K562 (cell line): ENCODE results near the gene ZNF665. TPM values are rescaled to one million over a fixed set of nuclear protein-coding genes. Genes with fewer than 3 reads are reported as not detected.

Source experiments
- CEBPB ChIP-seq: fragments of 450-650 bp; IDR thresholded peaks from 2 replicates; pipeline ENCODE4 v1.6.1; 2016; ENCODE audit warnings: missing genetic modification characterization, missing compliant biosample characterization
- DNMT1 ChIP-seq: fragments of 450-650 bp; IDR thresholded peaks from 2 replicates; pipeline ENCODE4 v1.6.1; 2016; ENCODE audit warnings: antibody characterized with exemption, mild to moderate bottlenecking
- E2F4 ChIP-seq: sonication (generic); formaldehyde crosslinking; IDR thresholded peaks from 2 replicates; pipeline ENCODE4 v1.8.0; 2022; ENCODE audit warnings: mild to moderate bottlenecking, low read depth, missing genetic modification reagents
- E2F6 ChIP-seq, 2 experiments: IDR thresholded peaks; 2 replicates each; pipeline ENCODE4 v1.6.1; 2011; ENCODE audit warnings: borderline replicate concordance in 1 of 2, control low read depth in 1 of 2, low read depth in 1 of 2, low read length in 1 of 2, mild to moderate bottlenecking in 1 of 2, mixed read lengths in 1 of 2, moderate library complexity in 1 of 2; ENCODE audit not compliant: insufficient read depth in 1 of 2, insufficient read length in 1 of 2, poor library complexity in 1 of 2, severe bottlenecking in 1 of 2; ENCODE audit errors: extremely low read depth in 1 of 2
- IRF1 ChIP-seq: sonication (generic); formaldehyde crosslinking; IDR thresholded peaks from 2 replicates; pipeline ENCODE4 v1.8.0; 2022; ENCODE audit warnings: missing genetic modification reagents, mild to moderate bottlenecking, borderline replicate concordance
- MAZ ChIP-seq, 2 experiments: fragments of 450-650 bp in 1 of 2; sonication (generic) in 1 of 2; formaldehyde crosslinking; IDR thresholded peaks in 1 of 2; conservative IDR thresholded peaks in 1 of 2; 2 replicates each; pipeline versions ENCODE4 v1.4.0 to v1.5.0; 2020; ENCODE audit warnings: mild to moderate bottlenecking in 1 of 2, missing genetic modification reagents in 1 of 2
- MCM3 ChIP-seq: fragments of 450-650 bp; IDR thresholded peaks from 2 replicates; pipeline ENCODE4 v1.6.1; 2016
- NONO ChIP-seq, 2 experiments: fragments of 200-400 bp in 1 of 2; fragments of 450-650 bp in 1 of 2; formaldehyde crosslinking in 1 of 2; IDR thresholded peaks; 2 replicates each; pipeline ENCODE4 v1.6.1; 2017; ENCODE audit warnings: low read depth in 2 of 2, mild to moderate bottlenecking in 2 of 2, moderate library complexity in 2 of 2, low read length in 1 of 2
- NR2C1 ChIP-seq, 2 experiments: fragments of 450-650 bp; IDR thresholded peaks; 2 replicates each; pipeline ENCODE4 v1.6.1; 2017; ENCODE audit warnings: mild to moderate bottlenecking in 2 of 2, antibody characterized with exemption in 1 of 2, inconsistent platforms in 1 of 2, missing compliant biosample characterization in 1 of 2, missing genetic modification characterization in 1 of 2
- PHB ChIP-seq: fragments of 250-450 bp; sonication (Bioruptor Pico); IDR thresholded peaks from 2 replicates; pipeline ENCODE4 v1.5.0; 2021
- POLR2G ChIP-seq: fragments of 200-400 bp; formaldehyde crosslinking; IDR thresholded peaks from 2 replicates; pipeline ENCODE4 v1.6.1; 2017; ENCODE audit warnings: low read depth, mild to moderate bottlenecking, antibody characterized with exemption, low read length, moderate library complexity
- RB1 ChIP-seq: fragments of 450-650 bp; IDR thresholded peaks from 2 replicates; pipeline ENCODE4 v1.6.1; 2017; ENCODE audit warnings: low read depth, mild to moderate bottlenecking
- SAFB ChIP-seq: fragments of 200-400 bp; formaldehyde crosslinking; IDR thresholded peaks from 2 replicates; pipeline ENCODE4 v1.6.1; 2017; ENCODE audit warnings: low read depth, low read length, borderline replicate concordance
- SMARCA5 ChIP-seq: fragments of 450-650 bp; IDR thresholded peaks from 2 replicates; pipeline ENCODE4 v1.6.1; 2016
- SNIP1 ChIP-seq: fragments of 450-650 bp; IDR thresholded peaks from 2 replicates; pipeline ENCODE4 v1.7.1; 2017; ENCODE audit warnings: low read depth, mild to moderate bottlenecking
- SNRNP70 ChIP-seq: fragments of 200-400 bp; formaldehyde crosslinking; optimal IDR thresholded peaks from 2 replicates; pipeline ENCODE3; 2017; ENCODE audit warnings: low read depth, low read length
- SREBF1 ChIP-seq: fragments of 150-350 bp; IDR thresholded peaks from 2 replicates; pipeline ENCODE4 v1.6.1; 2014; ENCODE audit warnings: antibody characterized with exemption, low read depth, low read length, borderline replicate concordance
- SREBF2 ChIP-seq: sonication (generic); formaldehyde crosslinking; IDR thresholded peaks from 2 replicates; pipeline ENCODE4 v1.4.0; 2020; ENCODE audit warnings: mild to moderate bottlenecking, missing genetic modification reagents
- TRIM24 ChIP-seq, 2 experiments: fragments of 450-650 bp; IDR thresholded peaks; 2 replicates each; pipeline ENCODE4 v1.6.1; 2016
- ZBTB12 ChIP-seq: fragments of 250-450 bp; sonication (Bioruptor Pico); IDR thresholded peaks from 2 replicates; pipeline ENCODE4 v1.4.0; 2020
- ZBTB43 ChIP-seq: sonication (generic); formaldehyde crosslinking; IDR thresholded peaks from 2 replicates; pipeline ENCODE4 v1.8.0; 2023; ENCODE audit warnings: mild to moderate bottlenecking, missing genetic modification reagents
- ZNF143 ChIP-seq: sonication (generic); formaldehyde crosslinking; IDR thresholded peaks from 2 replicates; pipeline ENCODE4 v1.9.0; 2022; ENCODE audit warnings: mild to moderate bottlenecking, missing genetic modification reagents
- ZNF431 ChIP-seq: sonication (generic); formaldehyde crosslinking; IDR thresholded peaks from 2 replicates; pipeline ENCODE4 v1.8.0; 2022; ENCODE audit warnings: mild to moderate bottlenecking, missing genetic modification reagents
- ZNF830 ChIP-seq: fragments of 250-450 bp; sonication (Bioruptor Pico); IDR thresholded peaks from 2 replicates; pipeline ENCODE4 v1.5.0; 2021; ENCODE audit warnings: mild to moderate bottlenecking
- ZZZ3 ChIP-seq: fragments of 450-650 bp; IDR thresholded peaks from 2 replicates; pipeline ENCODE4 v1.6.1; 2016; ENCODE audit warnings: antibody characterized with exemption, mild to moderate bottlenecking, moderate library complexity
- polyA plus RNA-seq, 8 experiments: library from polyadenylated mRNA; depleted of rRNA in 4 of 8; stranded (reverse) in 5 of 8; unstranded in 3 of 8; fragments of >200 nt; fragmentation: Nextera tagmentation in 2 of 8; fragmentation: Illumina TruSeq in 1 of 8; extraction: Ambion mirVana in 2 of 8; extraction: Trizol in 1 of 8; gene quantifications; 2 replicates each; pipeline versions ENCODE4 v1.2.1 to v1.2.3, GENCODE V29; 2011 to 2014; ENCODE audit warnings: inconsistent platforms in 1 of 8, missing spikeins in 1 of 8
- total RNA-seq, 7 experiments: library from RNA; depleted of rRNA in 6 of 7; stranded (reverse); fragments of >200 nt in 6 of 7; fragmentation: Illumina TruSeq in 2 of 7; extraction: Trizol in 2 of 7; gene quantifications; 2 replicates each; pipeline versions ENCODE4 v1.2.1 to v1.2.3, GENCODE V29; 2011 to 2021; ENCODE audit warnings: low replicate concordance in 1 of 7

Gene ZNF665
- total and polyA plus RNA-seq, 9 of the 15 experiments (the other 6 are each of a cell fraction or from before 2014, with no cell fraction given), result 1.9 to 7.6 (median 2.8) TPM

- TF ChIP-seq ZNF431 (CRISPR knock-in tag) (no peak), SAFB (no peak), ZZZ3 (no peak), NR2C1 (IDR thresholded peaks at IDR 0.05) (no peak), NR2C1 (tag; IDR thresholded peaks at IDR 0.05) (no peak), E2F6 (IDR thresholded peaks at IDR 0.05; ENCODE audit: borderline replicate concordance in 1 of 2, extremely low read depth in 1 of 2, insufficient read depth in 1 of 2, insufficient read length in 1 of 2, low read depth in 1 of 2, low read length in 1 of 2, poor library complexity in 1 of 2, severe bottlenecking in 1 of 2) (peak; percentile 71 to 95), SNRNP70 (no peak), NONO (IDR thresholded peaks at IDR 0.05; ENCODE audit: low read depth in 2 of 2, low read length in 1 of 2) (no peak), E2F4 (CRISPR knock-in tag) (0 out of 2 replicates have a peak, but pooled peaks have one; percentile 29), CEBPB (tag) (no peak), SNIP1 (no peak), POLR2G (peak; percentile 63), SREBF1 (no peak), PHB (CRISPR knock-in tag) (no peak), ZNF143 (CRISPR knock-in tag) (no peak), ZBTB12 (CRISPR knock-in tag) (no peak), SMARCA5 (no peak), ZBTB43 (CRISPR knock-in tag) (no peak), MAZ (CRISPR knock-in tag; conservative IDR thresholded peaks at IDR 0.05 in 1 of 2, IDR thresholded peaks at IDR 0.05 in 1 of 2) (0 out of 4 replicates have a peak, but pooled peaks of 1 of the 2 experiments have one; percentile 16), SREBF2 (CRISPR knock-in tag) (no peak), DNMT1 (no peak), IRF1 (CRISPR knock-in tag) (no peak), RB1 (peak; percentile 56; the same call in 1 of the 2 replicates), MCM3 (no peak), ZNF830 (CRISPR knock-in tag) (no peak), TRIM24 (IDR thresholded peaks at IDR 0.05) (no peak)
These were observed 35.0 kb downstream of the ZNF665 start (continued) for GRCh38 chr19:53158119-53158656.
